SIG-M5 treated with dmso at 0.1 percent for 504 hours (cell line): ENCODE data around the gene ZNF76.
"Not testable (repeated sequence)": the region's sequence is repeated elsewhere in the genome, so short reads cannot be mapped to it uniquely, and the experiment has no call there.

Experiments used
- DNase-seq: peaks from one replicate; lab custom pipeline; 2025; ENCODE audit not compliant: unreplicated experiment; lab: John Stamatoyannopoulos, UW

Gene ZNF76

GRCh38 chr6:35297601-35298481, 38.3 kb downstream of the ZNF76 start, which contains the start of gene DEF6:
TSS of gene DEF6 (plus strand) at chr6:35297818. CDS start at chr6:35297857, 39 bp downstream.
- peak; percentile 85 for DNase-seq

- DNase-seq, result no peak
Observed at GRCh38 chr6:35298625-35299140, 39.1 kb downstream of the ZNF76 start.

- peak; percentile 95 for DNase-seq
Observed at GRCh38 chr6:35299674-35300073, 40.1 kb downstream of the ZNF76 start.

- peak; percentile 12 for DNase-seq
Observed at GRCh38 chr6:35300848-35301247, 41.3 kb downstream of the ZNF76 start.

GRCh38 chr6:35302604-35303241, 43.2 kb downstream of the ZNF76 start:
- peak; percentile 78 for DNase-seq

- no peak for DNase-seq
Observed at GRCh38 chr6:35304299-35304698, 44.8 kb downstream of the ZNF76 start.

GRCh38 chr6:35305117-35305516, 45.6 kb downstream of the ZNF76 start:
- no peak for DNase-seq

- DNase-seq, result not testable (repeated sequence)
Observed at GRCh38 chr6:35307138-35307537, 47.6 kb downstream of the ZNF76 start.

GRCh38 chr6:35308543-35308942, 49.0 kb downstream of the ZNF76 start:
- DNase-seq, result not testable (repeated sequence)

GRCh38 chr6:35309611-35310264, 50.2 kb downstream of the ZNF76 start:
- no peak for DNase-seq

- no peak for DNase-seq
Observed at GRCh38 chr6:35310265-35310831, 50.8 kb downstream of the ZNF76 start.

GRCh38 chr6:35311390-35312075, 52.0 kb downstream of the ZNF76 start:
- no peak for DNase-seq

- DNase-seq, result no peak
Observed at GRCh38 chr6:35312076-35312800, 52.7 kb downstream of the ZNF76 start.

GRCh38 chr6:35312807-35313206, 53.3 kb downstream of the ZNF76 start:
- no peak for DNase-seq

GRCh38 chr6:35317483-35318195, 58.1 kb downstream of the ZNF76 start:
- no peak for DNase-seq

- DNase-seq, result no peak
Observed at GRCh38 chr6:35318196-35319171, 58.9 kb downstream of the ZNF76 start.

GRCh38 chr6:35319346-35320030, 60.0 kb downstream of the ZNF76 start:
- no peak for DNase-seq

GRCh38 chr6:35320031-35320410, 60.5 kb downstream of the ZNF76 start:
- DNase-seq, result no peak
